Measurements from ENCODE around the gene MEF2C.

- TF ChIP-seq EZH2 (IDR thresholded peaks at IDR 0.05; ENCODE audit: insufficient read depth, low read length): no peak
- no peak for TF ChIP-seq CTCF (IDR thresholded peaks at IDR 0.05; ENCODE audit: insufficient read depth, low read depth, low read length)
These were observed 124.8 kb downstream of the MEF2C start for GRCh38 chr5:88758184-88758583.
